Neuronal stem cell (in vitro differentiated cells): Measurements from ENCODE around the gene SSX2IP.

ENCODE experiments used
- DNase-seq: peaks from one replicate; pipeline ENCODE4 v3.0.0-alpha.2; 2013; ENCODE audit warnings: low spot score
- H2AFZ ChIP-seq: one replicate; pipeline ENCODE4 v1.6.1; 2013; ENCODE audit warnings: mild to moderate bottlenecking, low read length, inconsistent platforms
- H2AK5ac ChIP-seq: 2 replicates; pipeline ENCODE4 v1.6.1; 2013; ENCODE audit warnings: low read depth, mild to moderate bottlenecking, inconsistent platforms, low read length, moderate library complexity, mixed read lengths
- H2BK120ac ChIP-seq: 2 replicates; pipeline ENCODE4 v1.6.1; 2013; ENCODE audit warnings: low read depth, mild to moderate bottlenecking, inconsistent platforms, low read length, moderate library complexity, mixed read lengths
- H2BK12ac ChIP-seq: one replicate; pipeline ENCODE4 v1.6.1; 2013; ENCODE audit warnings: low read length, inconsistent platforms
- H2BK15ac ChIP-seq: 2 replicates; pipeline ENCODE4 v1.6.1; 2013; ENCODE audit warnings: mild to moderate bottlenecking, low read length, inconsistent platforms, mixed read lengths
- H2BK5ac ChIP-seq: one replicate; pipeline ENCODE4 v1.6.1; 2013; ENCODE audit warnings: inconsistent platforms, mild to moderate bottlenecking, low read length, moderate library complexity
- H3K14ac ChIP-seq: one replicate; pipeline ENCODE4 v1.6.1; 2013; ENCODE audit warnings: low read length, inconsistent platforms
- H3K18ac ChIP-seq: 2 replicates; pipeline ENCODE4 v1.6.1; 2013; ENCODE audit warnings: low read length, inconsistent platforms
- H3K23ac ChIP-seq: 2 replicates; pipeline ENCODE4 v1.6.1; 2013; ENCODE audit warnings: low read depth, mild to moderate bottlenecking, mixed read lengths, low read length, inconsistent platforms; ENCODE audit not compliant: poor library complexity
- H3K27ac ChIP-seq: replicated peaks from 3 replicates; pipeline ENCODE4 v1.5.1; 2013; ENCODE audit warnings: low read length, inconsistent platforms
- H3K27me3 ChIP-seq, 3 experiments: 2 replicates each; pipeline ENCODE4 v1.6.1; 2013; ENCODE audit warnings: low read length in 3 of 3, mild to moderate bottlenecking in 2 of 3, inconsistent platforms in 1 of 3, low read depth in 1 of 3, mixed read lengths in 1 of 3, moderate library complexity in 1 of 3; ENCODE audit not compliant: control insufficient read depth in 3 of 3, insufficient read depth in 3 of 3
- H3K36me3 ChIP-seq, 2 donors: replicated peaks in 1 of 2; 2 replicates each; pipeline ENCODE4 v1.6.1; 2013; ENCODE audit warnings: low read length in 2 of 2; ENCODE audit not compliant: control insufficient read depth in 2 of 2, insufficient read depth in 2 of 2
- H3K4ac ChIP-seq: 2 replicates; pipeline ENCODE4 v1.6.1; 2013; ENCODE audit warnings: inconsistent platforms, mild to moderate bottlenecking, low read length, moderate library complexity
- H3K4me1 ChIP-seq, 2 donors: 1 replicate in 1 of 2; 2 replicates in 1 of 2; pipeline ENCODE4 v1.6.1; 2013; ENCODE audit warnings: low read length in 2 of 2, low read depth in 1 of 2; ENCODE audit not compliant: control insufficient read depth in 2 of 2, insufficient read depth in 1 of 2
- H3K4me2 ChIP-seq: one replicate; pipeline ENCODE4 v1.6.1; 2013; ENCODE audit warnings: mild to moderate bottlenecking, low read length, inconsistent platforms; ENCODE audit not compliant: insufficient read depth, poor library complexity, severe bottlenecking
- H3K4me3 ChIP-seq, 2 donors: 2 replicates each; pipeline ENCODE4 v1.5.1; 2013; ENCODE audit warnings: low read length in 2 of 2, mild to moderate bottlenecking in 2 of 2, inconsistent platforms in 1 of 2, moderate library complexity in 1 of 2
- H3K79me1 ChIP-seq: one replicate; pipeline ENCODE4 v1.6.1; 2013; ENCODE audit warnings: low read depth, mild to moderate bottlenecking, inconsistent platforms, low read length, moderate library complexity
- H3K9ac ChIP-seq: one replicate; pipeline ENCODE4 v1.6.1; 2013; ENCODE audit warnings: mild to moderate bottlenecking, low read depth, low read length, inconsistent platforms; ENCODE audit not compliant: poor library complexity
- H3K9me3 ChIP-seq, 2 donors: replicated peaks in 1 of 2; 2 replicates each; pipeline versions ENCODE3 to v1.6.1; 2013; ENCODE audit warnings: low read length in 2 of 2, mild to moderate bottlenecking in 2 of 2, inconsistent platforms in 1 of 2, low read depth in 1 of 2, mixed read lengths in 1 of 2, moderate library complexity in 1 of 2; ENCODE audit not compliant: control insufficient read depth in 2 of 2, insufficient read depth in 1 of 2
- H4K8ac ChIP-seq: one replicate; pipeline ENCODE4 v1.6.1; 2013; ENCODE audit warnings: low read depth, mild to moderate bottlenecking, inconsistent platforms, low read length, moderate library complexity
- H4K91ac ChIP-seq: one replicate; pipeline ENCODE4 v1.6.1; 2013; ENCODE audit warnings: low read length, low read depth, mild to moderate bottlenecking, inconsistent platforms; ENCODE audit not compliant: poor library complexity
- WGBS, 2 donors: extraction: QIAGEN DNeasy Blood & Tissue Kit; methylation state at CpG; one replicate each; pipeline ENCODE4 v1.1.7; 2013; ENCODE audit warnings: missing lambda C conversion rate in 2 of 2, mixed read lengths in 1 of 2; ENCODE audit not compliant: insufficient read length in 2 of 2, insufficient replicate concordance in 1 of 2; ENCODE audit errors: extremely low coverage in 2 of 2; 5-methylcytosine and 5-hydroxymethylcytosine counted together

Gene SSX2IP

GRCh38 chr1:84703431-84703830 lies 13.2 kb upstream of the SSX2IP start:
- Histone ChIP-seq H3K23ac (no peak overlapping the region), H3K14ac (no peak overlapping the region), H3K9ac (no peak overlapping the region), H3K4me2 (no peak overlapping the region), H3K18ac (no peak overlapping the region), H2BK120ac (no peak overlapping the region), H4K91ac (no peak overlapping the region), H2AK5ac (no peak overlapping the region), H2BK15ac (no peak overlapping the region), H2BK5ac (no peak overlapping the region), H4K8ac (no peak overlapping the region), H3K79me1 (no peaks in the 10 kb centered on the region), H3K4me1 (peaks cover 0 to 5% of the 10 kb centered on the region in 2 donors), H3K4me3 (no peak overlapping the region), H3K27ac (no peak overlapping the region), H2BK12ac (no peak overlapping the region), H3K4ac (no peak overlapping the region), H3K27me3 (peaks cover 0 to 43% (median 0%) of the 10 kb centered on the region in 3 experiments), H3K36me3 (no peaks in the 10 kb centered on the region), H2AFZ (no peak overlapping the region), H3K9me3 (no peaks in the 10 kb centered on the region)
- DNase-seq: no peak
- WGBS, 2 donors: no CpG with 5 or more reads among the region's 2 CpGs

GRCh38 chr1:84702143-84702542 lies 11.9 kb upstream of the SSX2IP start:
- peaks cover 0 to 44% (median 0%) of the 10 kb centered on the region in 3 experiments for H3K27me3 ChIP-seq
- no peak overlapping the region for H2BK120ac ChIP-seq
- H3K27ac ChIP-seq: no peak overlapping the region
- no peak overlapping the region for H3K23ac ChIP-seq
- no peak overlapping the region for H3K18ac ChIP-seq
- no peak overlapping the region for H3K4me2 ChIP-seq
- H3K79me1 ChIP-seq: no peaks in the 10 kb centered on the region
- no peak overlapping the region for H2BK5ac ChIP-seq
- no peak overlapping the region for H2BK12ac ChIP-seq
- H3K9me3 ChIP-seq: no peaks in the 10 kb centered on the region
- no peak overlapping the region for H4K91ac ChIP-seq
- no peak overlapping the region for H4K8ac ChIP-seq
- H3K9ac ChIP-seq: no peak overlapping the region
- WGBS, 2 donors: no CpG with 5 or more reads among the region's 1 CpG
- H2AFZ ChIP-seq: no peak overlapping the region
- peaks cover 0 to 5% of the 10 kb centered on the region in 2 donors for H3K4me1 ChIP-seq
- H2BK15ac ChIP-seq: no peak overlapping the region
- H3K4me3 ChIP-seq: no peak overlapping the region
- H3K4ac ChIP-seq: no peak overlapping the region
- no peak for DNase-seq
- H3K36me3 ChIP-seq: no peaks in the 10 kb centered on the region
- no peak overlapping the region for H2AK5ac ChIP-seq
- H3K14ac ChIP-seq: no peak overlapping the region

- H3K4me3 ChIP-seq: no peak overlapping the region
- no peak overlapping the region for H4K8ac ChIP-seq
- H4K91ac ChIP-seq: no peak overlapping the region
- peaks cover 0 to 5% of the 10 kb centered on the region in 2 donors for H3K4me1 ChIP-seq
- no peak overlapping the region for H3K4ac ChIP-seq
- no peak overlapping the region for H2BK12ac ChIP-seq
- H3K79me1 ChIP-seq: no peaks in the 10 kb centered on the region
- no peak overlapping the region for H2AFZ ChIP-seq
- H2BK120ac ChIP-seq: no peak overlapping the region
- H3K9ac ChIP-seq: no peak overlapping the region
- H3K18ac ChIP-seq: no peak overlapping the region
- no peak overlapping the region for H2BK15ac ChIP-seq
- no peak overlapping the region for H3K27ac ChIP-seq
- peaks cover 0 to 42% (median 0%) of the 10 kb centered on the region in 3 experiments for H3K27me3 ChIP-seq
- H3K9me3 ChIP-seq: no peaks in the 10 kb centered on the region
- H3K23ac ChIP-seq: no peak overlapping the region
- H2BK5ac ChIP-seq: no peak overlapping the region
- no peak overlapping the region for H3K4me2 ChIP-seq
- no CpG with 5 or more reads among the region's 5 CpGs for WGBS, 2 donors
- H3K36me3 ChIP-seq: no peaks in the 10 kb centered on the region
- no peak overlapping the region for H2AK5ac ChIP-seq
- DNase-seq: no peak
- H3K14ac ChIP-seq: no peak overlapping the region
These were observed 11.1 kb upstream of the SSX2IP start for GRCh38 chr1:84701376-84701775.

DNA sequence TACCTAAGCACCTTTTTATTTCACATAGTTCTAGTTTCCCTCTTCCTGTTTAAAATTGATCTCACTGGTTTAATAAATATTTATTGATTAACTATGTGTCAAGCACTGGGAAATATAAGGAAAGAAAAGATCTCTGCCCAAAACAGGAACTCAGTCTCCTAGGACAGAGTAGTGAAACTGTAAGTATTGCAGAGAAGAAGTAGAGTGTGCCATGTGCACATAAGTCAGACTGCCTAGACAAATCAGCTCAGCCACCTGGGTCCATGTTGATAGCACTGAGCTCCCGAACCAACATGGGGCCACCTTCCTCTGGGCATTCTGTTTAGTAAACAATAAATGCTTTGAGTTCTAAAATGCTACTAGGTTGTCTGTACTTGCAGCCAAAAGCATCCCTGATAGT lies 9.8 kb upstream of the SSX2IP start:
- no peak overlapping the region for H2BK5ac ChIP-seq
- H2BK120ac ChIP-seq: no peak overlapping the region
- no peak overlapping the region for H3K4me2 ChIP-seq
- H3K23ac ChIP-seq: no peak overlapping the region
- H2AK5ac ChIP-seq: no peak overlapping the region
- no peaks in the 10 kb centered on the region for H3K79me1 ChIP-seq
- H3K4ac ChIP-seq: no peak overlapping the region
- no peak for DNase-seq
- H3K27me3 ChIP-seq: peaks cover 0 to 34% (median 0%) of the 10 kb centered on the region in 3 experiments
- no peak overlapping the region for H3K14ac ChIP-seq
- no peak overlapping the region for H2BK15ac ChIP-seq
- no peak overlapping the region for H3K9ac ChIP-seq
- H2AFZ ChIP-seq: no peak overlapping the region
- H3K18ac ChIP-seq: no peak overlapping the region
- no peak overlapping the region for H4K8ac ChIP-seq
- H3K36me3 ChIP-seq: no peaks in the 10 kb centered on the region
- H3K9me3 ChIP-seq: no peaks in the 10 kb centered on the region
- no peak overlapping the region for H2BK12ac ChIP-seq
- H3K4me3 ChIP-seq: no peak overlapping the region
- no CpG with 5 or more reads among the region's 1 CpG for WGBS, 2 donors
- peaks cover 0 to 5% of the 10 kb centered on the region in 2 donors for H3K4me1 ChIP-seq
- no peak overlapping the region for H4K91ac ChIP-seq
- no peak overlapping the region for H3K27ac ChIP-seq
